Bronchial epithelial cell (primary cell): ENCODE data around the gene PLEKHA5. TPM values are rescaled to one million over a fixed set of nuclear protein-coding genes. Genes with fewer than 3 reads are reported as not detected.
"Not testable (repeated sequence)": the region's sequence is repeated elsewhere in the genome, so short reads cannot be mapped to it uniquely, and the experiment has no call there.

Experiments used
- DNase-seq: peaks from one replicate; pipeline ENCODE4 v3.0.0-alpha.2; 2010; ENCODE audit warnings: low read depth
- FAIRE-seq: peaks from 2 replicates; lab custom pipeline; 2011; peaks lifted over from hg19 to GRCh38; lab: Jason Lieb, UNC
- H3K27me3 ChIP-seq: 2 replicates; pipeline ENCODE4 v1.5.1; 2011; ENCODE audit warnings: low read length; ENCODE audit not compliant: control insufficient read depth, insufficient read depth
- H3K36me3 ChIP-seq: 2 replicates; pipeline ENCODE4 v1.5.1; 2011; ENCODE audit warnings: low read length; ENCODE audit not compliant: control insufficient read depth, insufficient read depth
- H3K4me3 ChIP-seq: 2 replicates; pipeline ENCODE4 v1.5.1; 2011; ENCODE audit warnings: mild to moderate bottlenecking, low read depth, low read length, control low read depth
- total RNA-seq: library from RNA; depleted of rRNA; stranded (reverse); fragments of >200 nt; gene quantifications from 2 replicates; pipeline ENCODE4 v1.2.1, GENCODE V29; 2014
- TF ChIP-seq, protein P1 (sequence below): IDR thresholded peaks from 2 replicates; pipeline ENCODE4 v1.5.1; 2011; ENCODE audit warnings: mild to moderate bottlenecking, moderate library complexity, low read length, control low read depth, inconsistent platforms; ENCODE audit not compliant: insufficient read depth, severe bottlenecking

The PLEKHA5 gene
- total RNA-seq, 1 donor from 2014 or later = 24.0 TPM

DNA sequence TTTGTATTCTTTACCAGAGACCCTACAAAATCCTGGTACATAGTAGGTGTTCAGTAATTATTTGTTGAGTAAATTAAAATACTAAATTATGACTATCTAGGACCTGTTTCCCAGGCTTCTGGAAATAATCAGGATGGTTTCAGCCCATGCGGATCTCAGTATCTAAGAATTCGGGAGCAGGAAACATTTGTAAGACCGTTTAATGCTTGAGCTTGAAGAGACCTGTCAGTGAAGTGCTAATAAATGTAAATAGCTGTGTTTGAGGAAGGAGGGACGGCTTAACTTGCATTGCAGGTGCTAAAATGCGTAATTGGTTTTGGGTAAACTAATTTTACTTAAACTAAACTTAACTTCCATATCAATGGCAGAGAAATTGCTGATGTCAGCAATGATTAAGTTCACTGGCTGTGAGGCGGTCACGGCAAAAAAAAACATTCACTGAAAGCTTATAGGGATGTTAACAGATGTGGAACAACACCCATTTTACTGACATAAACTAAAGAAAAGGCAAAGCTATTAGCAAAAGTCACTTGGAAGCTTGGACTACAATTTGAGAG lies 281.2 kb downstream of the PLEKHA5 start:
- TF ChIP-seq, protein P1, sequence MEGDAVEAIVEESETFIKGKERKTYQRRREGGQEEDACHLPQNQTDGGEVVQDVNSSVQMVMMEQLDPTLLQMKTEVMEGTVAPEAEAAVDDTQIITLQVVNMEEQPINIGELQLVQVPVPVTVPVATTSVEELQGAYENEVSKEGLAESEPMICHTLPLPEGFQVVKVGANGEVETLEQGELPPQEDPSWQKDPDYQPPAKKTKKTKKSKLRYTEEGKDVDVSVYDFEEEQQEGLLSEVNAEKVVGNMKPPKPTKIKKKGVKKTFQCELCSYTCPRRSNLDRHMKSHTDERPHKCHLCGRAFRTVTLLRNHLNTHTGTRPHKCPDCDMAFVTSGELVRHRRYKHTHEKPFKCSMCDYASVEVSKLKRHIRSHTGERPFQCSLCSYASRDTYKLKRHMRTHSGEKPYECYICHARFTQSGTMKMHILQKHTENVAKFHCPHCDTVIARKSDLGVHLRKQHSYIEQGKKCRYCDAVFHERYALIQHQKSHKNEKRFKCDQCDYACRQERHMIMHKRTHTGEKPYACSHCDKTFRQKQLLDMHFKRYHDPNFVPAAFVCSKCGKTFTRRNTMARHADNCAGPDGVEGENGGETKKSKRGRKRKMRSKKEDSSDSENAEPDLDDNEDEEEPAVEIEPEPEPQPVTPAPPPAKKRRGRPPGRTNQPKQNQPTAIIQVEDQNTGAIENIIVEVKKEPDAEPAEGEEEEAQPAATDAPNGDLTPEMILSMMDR = no peak
- H3K4me3 ChIP-seq = no peak overlapping the region
- no peak for FAIRE-seq
- no peak for DNase-seq
- no peaks in the 10 kb centered on the region for H3K27me3 ChIP-seq
- no peaks in the 10 kb centered on the region for H3K36me3 ChIP-seq

DNA sequence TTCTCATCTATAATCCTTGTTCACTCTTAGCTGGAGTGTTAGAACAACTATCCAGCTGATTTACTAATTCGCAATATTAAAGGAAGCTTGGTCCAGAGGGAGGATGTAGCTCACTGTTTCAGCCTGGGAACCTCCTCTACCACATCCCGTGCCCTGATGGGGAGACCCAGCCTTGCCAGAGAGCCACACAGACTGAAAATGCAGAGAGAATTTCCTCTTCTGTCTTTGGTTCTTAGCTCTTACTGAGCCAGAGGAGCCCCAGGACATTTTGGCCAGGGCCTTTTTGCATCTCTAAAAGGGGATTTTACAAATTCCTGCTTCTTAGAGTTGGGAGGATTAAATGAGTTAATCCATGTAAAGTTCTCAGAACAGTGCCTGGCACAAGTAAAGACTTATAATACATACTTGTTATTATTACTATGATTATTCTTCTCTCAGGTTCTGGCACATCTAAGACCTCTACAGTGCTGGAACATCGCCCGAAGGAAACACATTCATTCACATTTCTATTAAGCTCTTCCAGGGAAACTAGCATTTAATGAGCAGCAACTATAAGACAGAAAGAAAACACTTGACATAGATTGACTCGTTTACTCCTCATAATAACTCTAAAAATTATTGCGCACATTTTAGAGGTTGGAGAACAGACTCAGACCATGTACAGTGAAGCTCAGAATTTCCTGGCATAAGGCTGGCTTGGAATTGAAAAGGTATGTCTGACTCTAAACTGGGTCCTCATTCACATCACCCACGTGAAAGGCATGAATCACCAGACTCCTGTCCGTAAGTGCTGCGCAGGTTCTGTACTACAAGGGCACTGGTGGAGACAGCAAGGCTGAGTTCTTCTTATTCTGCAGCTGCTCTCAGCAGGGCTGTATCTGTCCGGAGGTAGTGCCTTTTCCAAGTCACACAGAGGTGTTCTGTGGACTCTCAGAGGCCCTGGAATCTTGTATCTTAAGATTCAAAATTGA lies 282.0 kb downstream of the PLEKHA5 start:
- TF ChIP-seq, protein P1 = no peak
- no peak for DNase-seq
- no peak for FAIRE-seq
- Histone ChIP-seq H3K4me3 (no peak overlapping the region), H3K36me3 (no peaks in the 10 kb centered on the region), H3K27me3 (no peaks in the 10 kb centered on the region)

DNA sequence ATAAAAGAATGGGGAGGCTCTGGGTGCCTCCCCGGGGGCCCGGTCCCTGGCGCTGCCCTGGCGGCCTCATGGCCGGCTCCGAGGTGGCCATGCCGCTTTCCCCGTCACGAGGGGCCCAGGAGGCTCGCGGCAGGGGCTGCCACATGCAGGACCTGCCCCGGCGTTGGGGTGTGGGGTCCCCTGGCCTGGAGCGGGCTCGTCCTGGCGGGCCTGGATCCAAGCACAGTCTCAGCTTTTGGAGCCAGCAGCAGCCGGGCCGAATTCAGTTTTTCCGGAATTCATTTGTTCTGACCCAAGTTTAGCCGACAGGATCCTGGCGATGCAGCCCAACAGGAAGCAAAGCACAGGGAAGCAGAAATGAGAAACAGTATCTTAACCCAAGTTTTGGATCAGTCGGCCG lies 283.3 kb downstream of the PLEKHA5 start:
- no peaks in the 10 kb centered on the region for H3K36me3 ChIP-seq
- FAIRE-seq = no peak
- no peak overlapping the region for H3K4me3 ChIP-seq
- DNase-seq = no peak
- no peaks in the 10 kb centered on the region for H3K27me3 ChIP-seq
- TF ChIP-seq, protein P1 = no peak

DNA sequence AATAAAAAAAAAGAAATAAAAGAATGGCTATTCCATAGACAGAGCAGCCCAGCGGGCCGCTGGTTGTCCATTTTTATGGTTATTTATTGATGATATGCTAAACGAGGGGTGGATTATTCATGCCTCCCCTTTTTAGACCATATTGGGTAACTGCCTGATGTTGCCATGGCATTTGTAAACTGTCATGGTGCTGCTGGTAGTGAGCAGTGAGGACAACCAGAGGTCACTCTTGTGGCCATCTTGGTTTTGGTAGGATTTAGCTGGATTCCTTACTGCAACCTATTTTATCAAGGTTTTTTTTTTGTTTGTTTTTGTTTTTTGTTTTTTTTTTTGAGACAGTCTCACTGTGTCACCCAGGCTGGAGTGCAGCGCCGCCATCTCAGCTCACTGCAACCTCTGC lies 284.0 kb downstream of the PLEKHA5 start:
- not testable (repeated sequence) for H3K4me3 ChIP-seq, H3K36me3 ChIP-seq, H3K27me3 ChIP-seq, FAIRE-seq, DNase-seq

DNA sequence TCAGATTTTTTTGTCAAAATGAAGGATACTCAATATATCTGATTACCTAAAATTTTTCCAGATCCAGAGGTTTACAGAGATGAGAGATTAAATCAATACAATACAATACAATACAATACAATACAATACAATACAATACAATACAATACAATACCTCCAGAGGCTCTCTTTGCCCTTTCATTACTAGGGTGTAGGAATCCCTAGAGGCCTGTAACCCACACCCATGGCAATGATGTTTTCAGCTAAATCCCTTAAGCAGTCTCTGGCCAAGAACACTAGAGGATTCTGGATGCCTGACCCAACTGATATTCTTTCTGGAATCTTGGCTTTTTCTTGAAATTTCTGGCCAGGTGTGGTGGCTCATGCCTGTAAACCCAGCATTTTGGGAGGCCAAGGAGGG lies 286.0 kb downstream of the PLEKHA5 start:
- FAIRE-seq (no peak), DNase-seq (no peak)
- H3K4me3 ChIP-seq = no peak overlapping the region
- H3K27me3 ChIP-seq = no peaks in the 10 kb centered on the region
- TF ChIP-seq, protein P1 = no peak
- H3K36me3 ChIP-seq = no peaks in the 10 kb centered on the region

DNA sequence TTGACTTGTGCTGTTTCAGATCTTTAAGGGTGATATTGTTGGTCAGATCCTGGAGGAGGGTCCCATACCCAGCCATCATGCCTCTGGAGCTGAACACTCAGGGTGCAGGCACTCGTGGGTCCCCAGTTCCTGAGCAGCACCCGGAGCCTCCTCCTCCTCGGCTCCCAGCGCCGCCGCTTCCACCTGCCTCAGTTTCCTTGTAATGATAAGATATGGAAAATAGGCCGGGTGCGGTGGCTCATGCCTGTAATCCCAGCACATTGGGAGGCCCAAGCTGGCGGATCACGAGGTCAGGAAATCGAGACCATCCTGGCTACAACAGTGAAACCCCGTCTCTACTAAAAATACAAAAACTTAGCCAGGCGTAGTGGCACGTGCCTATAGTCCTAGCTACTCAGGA lies 289.6 kb downstream of the PLEKHA5 start:
- Histone ChIP-seq H3K36me3 (no peaks in the 10 kb centered on the region), H3K4me3 (no peak overlapping the region), H3K27me3 (no peaks in the 10 kb centered on the region)
- TF ChIP-seq, protein P1 = no peak
- no peak for FAIRE-seq
- DNase-seq = no peak
